AG09309 (cell line): ENCODE results near the gene POLR2A.

Experiments used
- DNase-seq: peaks from one replicate; pipeline ENCODE4 v3.0.0-alpha.2; 2010; ENCODE audit warnings: low read depth
- H3K4me3 ChIP-seq: 2 replicates; pipeline ENCODE4 v1.5.1; 2011; ENCODE audit warnings: mild to moderate bottlenecking, low read depth, low read length, moderate library complexity; ENCODE audit not compliant: control insufficient read depth
- TF ChIP-seq, protein P1 (sequence below): IDR thresholded peaks from 2 replicates; pipeline ENCODE4 v1.5.1; 2011; ENCODE audit warnings: mild to moderate bottlenecking, low read depth, low read length, inconsistent platforms; ENCODE audit not compliant: insufficient read depth, control insufficient read depth; ENCODE audit errors: missing control alignments

Gene POLR2A

DNA sequence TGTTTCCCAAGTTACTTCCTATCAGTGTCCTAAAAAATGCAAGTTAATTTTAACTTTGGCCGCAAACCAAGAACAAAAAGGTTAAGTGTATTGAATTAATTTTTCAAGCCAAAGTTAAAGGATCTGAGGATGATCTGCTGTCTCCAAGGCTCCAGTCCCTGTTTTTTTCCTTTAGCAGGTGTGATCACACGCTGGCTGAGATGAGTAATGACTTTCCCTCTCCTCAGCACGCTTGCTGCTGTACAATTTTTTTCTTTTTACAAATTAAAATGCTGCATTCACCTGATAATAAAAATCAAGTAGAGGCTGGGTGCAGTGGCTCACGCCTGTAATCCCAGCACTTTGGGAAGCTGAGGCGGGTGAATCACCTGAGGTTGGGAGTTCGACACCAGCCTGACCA, 60.7 kb downstream of the POLR2A start:
- TF ChIP-seq, protein P1, sequence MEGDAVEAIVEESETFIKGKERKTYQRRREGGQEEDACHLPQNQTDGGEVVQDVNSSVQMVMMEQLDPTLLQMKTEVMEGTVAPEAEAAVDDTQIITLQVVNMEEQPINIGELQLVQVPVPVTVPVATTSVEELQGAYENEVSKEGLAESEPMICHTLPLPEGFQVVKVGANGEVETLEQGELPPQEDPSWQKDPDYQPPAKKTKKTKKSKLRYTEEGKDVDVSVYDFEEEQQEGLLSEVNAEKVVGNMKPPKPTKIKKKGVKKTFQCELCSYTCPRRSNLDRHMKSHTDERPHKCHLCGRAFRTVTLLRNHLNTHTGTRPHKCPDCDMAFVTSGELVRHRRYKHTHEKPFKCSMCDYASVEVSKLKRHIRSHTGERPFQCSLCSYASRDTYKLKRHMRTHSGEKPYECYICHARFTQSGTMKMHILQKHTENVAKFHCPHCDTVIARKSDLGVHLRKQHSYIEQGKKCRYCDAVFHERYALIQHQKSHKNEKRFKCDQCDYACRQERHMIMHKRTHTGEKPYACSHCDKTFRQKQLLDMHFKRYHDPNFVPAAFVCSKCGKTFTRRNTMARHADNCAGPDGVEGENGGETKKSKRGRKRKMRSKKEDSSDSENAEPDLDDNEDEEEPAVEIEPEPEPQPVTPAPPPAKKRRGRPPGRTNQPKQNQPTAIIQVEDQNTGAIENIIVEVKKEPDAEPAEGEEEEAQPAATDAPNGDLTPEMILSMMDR, result no peak
- no peak overlapping the region for H3K4me3 ChIP-seq
- no peak for DNase-seq

DNA sequence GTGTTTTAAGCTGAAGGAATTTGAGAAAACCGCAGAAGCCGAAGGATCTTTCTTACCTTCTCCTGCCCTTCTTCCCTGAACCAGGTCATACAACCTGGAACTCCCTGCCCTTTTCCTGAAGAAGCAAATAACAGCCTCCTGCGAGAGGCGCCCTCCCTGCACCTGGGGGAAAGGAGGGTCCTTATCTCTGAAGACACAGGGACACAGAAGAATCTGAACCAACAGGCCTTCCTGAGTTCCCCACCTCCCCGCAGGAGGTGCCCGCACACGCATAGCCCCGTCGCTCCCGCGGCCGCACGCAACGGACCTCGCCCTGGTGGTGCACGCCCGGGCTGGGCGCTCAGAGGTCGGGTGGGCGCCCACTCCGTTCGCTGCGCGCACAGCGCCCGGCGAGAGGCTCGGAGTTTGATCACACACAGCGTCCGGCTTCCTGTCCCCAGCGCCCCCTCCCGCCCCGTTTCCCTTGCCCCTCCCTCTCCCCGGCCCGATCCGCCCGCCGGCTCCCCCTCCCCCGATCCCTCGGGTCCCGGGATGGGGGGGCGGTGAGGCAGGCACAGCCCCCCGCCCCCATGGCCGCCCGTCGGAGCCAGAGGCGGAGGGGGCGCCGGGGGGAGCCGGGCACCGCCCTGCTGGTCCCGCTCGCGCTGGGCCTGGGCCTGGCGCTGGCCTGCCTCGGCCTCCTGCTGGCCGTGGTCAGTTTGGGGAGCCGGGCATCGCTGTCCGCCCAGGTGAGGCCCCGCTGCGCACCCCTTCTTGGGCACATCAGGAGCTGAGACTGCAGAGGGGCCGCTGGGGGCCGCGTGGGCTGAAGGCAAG, 64.6 kb downstream of the POLR2A start, which contains the start of gene TNFSF12:
Gene TNFSF12, plus strand, starts transcription at position 474 of the 816 bp plus-strand sequence. Its CDS starts 96 bp downstream, at position 570.
- TF ChIP-seq, protein P1, result peak; percentile 13
- no peak for DNase-seq
- H3K4me3 ChIP-seq, result peak within 1 kb of the TSS; percentile 60
